NCI-H82 treated with DMSO at 0.1 percent for 48 hours (cell line): ENCODE results near the gene CFAP74.

Source experiments
- DNase-seq: peaks from one replicate; lab custom pipeline; 2025; ENCODE audit not compliant: unreplicated experiment; lab: John Stamatoyannopoulos, UW

CFAP74 gene

DNA sequence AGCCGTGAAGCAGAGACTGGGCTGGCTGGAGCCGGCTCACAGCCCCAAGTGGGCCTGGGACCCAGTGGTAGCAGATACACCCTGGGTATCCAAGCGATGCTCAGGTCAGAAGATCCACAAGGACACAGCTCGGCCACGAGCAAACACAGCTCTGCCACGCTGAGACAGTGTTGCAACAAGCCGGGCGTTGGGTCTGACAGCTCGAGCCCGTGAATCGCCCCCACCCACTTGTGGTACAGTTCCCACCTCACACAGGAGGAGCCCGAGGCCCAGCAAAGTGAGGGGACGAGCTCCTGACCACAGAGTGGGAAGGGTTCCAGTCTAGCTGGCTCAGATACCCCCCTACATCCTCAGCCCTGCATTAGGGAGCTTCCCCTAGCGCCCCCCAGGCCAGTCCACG is 37.7 kb upstream of the CFAP74 start:
- DNase-seq, result no peak

DNA sequence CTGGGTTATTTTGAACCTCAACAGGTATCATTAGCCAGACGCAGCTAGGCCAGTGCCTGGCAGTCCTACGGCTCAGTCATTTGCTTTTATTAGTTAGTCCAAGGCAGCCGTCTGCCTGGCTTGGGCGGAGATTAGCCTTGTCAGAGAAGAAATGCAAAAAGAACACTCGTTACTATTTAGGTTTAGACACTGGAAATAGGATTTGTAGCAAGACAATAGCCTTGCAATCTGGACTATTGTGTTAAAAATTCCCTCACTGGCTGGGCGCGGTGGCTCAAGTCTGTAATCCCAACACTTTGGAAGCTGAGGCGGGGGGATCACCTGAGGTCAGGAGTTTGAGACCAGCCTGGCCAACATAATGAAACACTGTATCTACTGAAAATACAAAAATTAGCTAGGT is 35.7 kb upstream of the CFAP74 start:
- no peak for DNase-seq

DNA sequence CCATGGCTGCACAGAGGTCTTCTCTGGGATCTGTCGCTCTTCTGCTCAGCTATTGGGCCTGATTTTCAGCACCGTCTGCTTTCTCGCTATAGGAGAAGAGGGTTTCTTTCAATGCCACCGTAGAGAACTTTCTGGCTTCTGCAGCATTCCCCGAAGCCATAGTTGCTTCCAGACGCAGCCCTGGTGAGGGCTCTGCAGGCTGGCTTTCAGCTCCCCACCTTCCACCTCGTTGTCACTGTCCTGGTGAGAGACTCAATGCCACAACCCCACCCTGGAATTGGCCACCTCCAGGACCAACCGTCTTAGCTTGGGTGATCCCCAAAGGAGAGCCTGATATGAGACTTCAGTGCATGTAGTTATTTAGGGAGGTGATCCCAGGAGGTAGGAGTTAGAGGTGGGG is 34.6 kb upstream of the CFAP74 start:
- DNase-seq, result no peak

DNA sequence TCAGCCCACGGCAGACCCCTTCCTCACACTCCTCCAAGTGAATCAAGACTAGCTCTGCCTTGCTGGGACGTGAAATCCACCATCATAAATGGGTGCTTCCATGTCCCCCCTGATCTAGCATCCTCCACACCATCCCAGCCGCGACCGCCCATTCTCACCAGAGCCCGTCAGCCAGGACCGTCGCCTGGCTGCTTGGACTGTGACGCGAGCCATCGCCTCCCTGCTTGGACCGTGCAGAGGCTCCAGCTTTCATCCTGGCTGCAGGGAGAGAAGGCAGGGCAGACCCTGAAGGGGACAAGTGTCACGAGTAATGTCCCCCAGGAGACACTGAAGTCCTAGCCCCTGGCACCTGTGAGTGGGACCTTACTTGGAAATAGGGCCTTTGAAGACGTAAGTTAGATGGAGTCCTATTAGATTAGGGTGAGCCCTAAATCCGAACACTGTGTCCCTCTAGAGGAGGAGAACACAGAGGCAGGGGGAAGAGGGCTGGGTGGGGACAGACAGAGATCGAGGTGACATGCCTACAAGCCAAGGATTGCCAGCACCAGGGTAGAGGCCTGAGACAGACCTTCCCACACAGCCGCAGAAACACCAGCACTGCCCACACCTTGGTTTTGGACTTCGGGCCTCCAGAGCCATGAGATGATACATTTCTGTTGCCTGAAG is 33.9 kb upstream of the CFAP74 start:
- no peak for DNase-seq

DNA sequence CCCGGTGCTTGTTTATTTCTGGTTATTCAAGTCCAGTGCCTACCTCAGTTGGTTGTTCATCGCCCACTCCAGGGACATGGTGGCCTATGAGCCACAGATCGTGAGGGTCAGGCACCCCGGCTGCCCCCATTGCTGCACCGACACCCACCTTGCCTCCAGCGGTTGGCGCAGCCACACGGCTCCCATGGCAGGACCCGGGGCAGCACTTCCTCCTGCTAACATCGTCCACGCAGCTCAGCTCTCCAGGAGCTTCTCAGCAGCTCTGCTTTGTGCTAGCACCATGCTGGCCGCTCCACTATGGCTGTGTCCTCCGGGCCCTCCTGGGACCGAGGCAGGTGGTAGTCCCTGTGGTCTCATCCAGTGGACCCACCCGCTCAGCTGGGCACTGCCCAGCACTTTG is 32.7 kb upstream of the CFAP74 start:
- no peak for DNase-seq

DNA sequence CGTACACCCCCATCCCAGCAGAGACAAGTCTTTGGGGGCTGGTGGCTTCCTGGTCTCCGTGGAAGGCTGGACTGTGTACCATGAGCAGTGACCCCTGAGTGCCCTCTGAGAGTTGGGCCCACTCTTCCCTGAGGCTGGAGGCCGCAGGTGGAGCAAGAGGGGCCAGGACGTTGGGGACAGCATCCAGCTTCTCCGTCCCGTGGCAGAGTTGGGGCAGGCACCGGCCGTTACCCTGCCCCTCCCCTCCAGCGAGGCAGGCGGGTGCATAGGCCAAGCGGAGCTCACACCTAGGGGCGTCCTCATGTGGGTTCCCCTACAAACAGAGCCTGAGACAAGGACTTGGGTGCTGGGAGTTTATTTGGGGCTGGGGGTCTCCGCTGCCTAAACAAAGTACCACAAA is 29.6 kb upstream of the CFAP74 start:
- no peak for DNase-seq

DNA sequence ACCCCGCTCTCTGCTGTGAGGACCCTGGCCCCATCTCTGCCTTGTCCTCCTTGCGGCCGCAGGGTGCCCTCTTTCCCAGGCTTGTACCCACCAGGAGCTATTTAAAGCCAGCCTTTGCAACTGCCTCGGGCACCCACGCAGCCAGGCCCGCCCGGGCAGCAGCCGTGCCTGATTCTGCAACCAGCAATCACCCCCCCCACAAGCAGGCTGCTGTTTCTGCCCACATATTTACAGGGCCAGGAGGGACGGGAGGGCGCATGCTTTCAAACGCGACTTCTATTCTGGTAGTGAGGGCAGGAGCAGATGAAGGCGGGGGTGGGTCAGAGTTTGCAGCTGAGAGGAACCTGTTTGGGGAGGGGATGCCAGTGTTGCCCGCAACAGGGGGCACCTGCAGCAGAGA is 29.2 kb upstream of the CFAP74 start:
- no peak for DNase-seq

DNA sequence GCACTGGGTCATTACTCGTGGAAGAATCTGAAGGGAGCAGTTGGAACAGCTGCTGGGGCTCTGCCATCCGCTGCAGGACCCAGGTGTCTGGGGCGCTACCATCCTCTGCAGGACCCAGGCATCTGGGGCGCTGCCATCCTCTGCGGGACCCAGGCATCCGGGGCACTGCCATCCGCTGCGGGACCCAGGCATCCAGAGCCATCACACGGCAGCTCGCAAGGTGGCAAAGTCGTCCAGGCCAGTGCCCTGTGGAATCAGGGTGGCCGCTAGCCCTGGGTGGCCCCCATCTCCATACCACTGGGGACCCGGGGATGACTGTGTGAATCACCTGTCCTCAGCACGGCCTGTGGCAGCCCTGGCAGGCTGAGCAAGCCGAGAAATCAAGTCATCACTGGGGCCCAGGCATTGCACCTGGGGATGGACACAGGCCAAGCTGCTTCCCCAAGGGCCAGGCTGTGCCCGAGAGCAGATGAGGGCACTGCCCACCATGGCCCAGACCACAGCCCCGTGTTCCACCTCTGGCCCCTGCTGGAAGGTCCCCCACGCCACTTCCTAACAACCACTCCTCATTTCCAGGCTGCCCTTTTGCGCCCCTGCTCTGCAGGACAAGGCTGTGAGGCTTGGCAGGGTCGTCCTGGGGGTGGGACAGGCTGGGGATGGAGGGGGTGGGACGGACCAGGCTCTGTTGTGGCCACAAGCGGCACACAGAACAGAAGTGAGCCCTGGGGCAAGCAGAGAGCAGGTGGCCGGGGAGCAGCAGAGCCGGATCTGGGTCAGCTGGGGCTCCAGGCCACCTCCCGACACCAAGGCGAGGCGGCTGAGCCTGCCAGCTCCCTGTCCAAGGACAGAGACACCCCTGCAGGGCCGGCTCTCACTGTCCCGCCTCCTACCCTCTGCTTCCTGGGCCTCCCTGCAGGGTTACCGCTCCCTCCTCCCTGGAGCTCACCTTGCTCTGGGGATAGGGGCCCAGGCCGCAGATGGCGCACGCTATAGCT is 28.3 kb upstream of the CFAP74 start:
- DNase-seq, result no peak

DNA sequence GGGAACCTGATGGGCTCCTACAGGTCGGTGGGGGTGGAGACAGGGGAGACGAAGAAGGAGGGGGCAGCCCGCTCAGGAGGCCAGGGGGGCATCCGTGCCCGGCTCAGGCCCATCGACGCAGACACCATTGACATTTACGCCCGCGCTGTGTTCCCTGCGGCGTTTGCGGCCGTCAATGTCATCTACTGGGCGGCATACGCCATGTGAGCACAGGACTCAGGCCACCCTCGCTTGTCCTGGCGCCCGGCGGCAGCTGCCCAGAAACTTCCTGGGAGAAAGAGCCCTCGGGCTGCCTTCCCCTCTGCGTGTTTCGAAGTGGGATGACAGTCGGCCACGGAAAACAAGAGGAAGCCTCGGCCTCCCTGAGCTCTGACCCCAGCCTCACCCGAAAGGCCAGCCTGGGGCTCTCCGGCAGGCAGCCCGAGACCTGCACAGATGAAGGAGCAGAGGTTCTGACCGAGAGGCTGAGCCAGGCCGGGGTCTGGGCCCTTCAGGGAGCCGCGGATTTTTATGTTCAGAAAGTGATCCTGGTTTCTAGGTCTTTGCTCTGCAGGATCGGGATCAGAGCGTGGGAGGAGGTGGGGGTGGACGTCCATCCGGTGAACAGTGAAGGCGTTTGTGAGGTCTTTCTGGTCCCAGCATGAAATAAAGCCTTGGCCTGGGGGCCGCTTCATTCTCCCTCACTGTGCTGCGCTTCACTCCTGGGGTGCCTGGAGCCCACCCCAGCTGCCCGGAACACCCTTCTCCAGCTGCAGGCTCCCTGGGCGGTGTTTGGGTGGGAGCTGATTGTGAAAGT is 26.7 kb upstream of the CFAP74 start:
- DNase-seq, result no peak

DNA sequence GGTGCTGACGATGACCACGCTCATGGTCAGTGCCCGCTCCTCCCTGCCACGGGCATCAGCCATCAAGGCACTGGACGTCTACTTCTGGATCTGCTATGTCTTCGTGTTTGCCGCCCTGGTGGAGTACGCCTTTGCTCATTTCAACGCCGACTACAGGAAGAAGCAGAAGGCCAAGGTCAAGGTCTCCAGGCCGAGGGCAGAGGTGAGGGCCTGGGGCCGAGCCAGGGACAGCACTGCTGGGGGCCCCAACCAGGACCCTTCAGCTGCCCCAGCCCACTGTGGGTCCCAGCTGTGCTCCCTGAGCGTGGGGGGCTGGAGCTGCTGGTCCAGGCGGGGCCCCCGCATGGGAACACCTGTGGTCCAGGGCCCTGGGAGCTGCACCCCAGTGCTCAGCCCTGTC is 26.0 kb upstream of the CFAP74 start:
- DNase-seq, result no peak

DNA sequence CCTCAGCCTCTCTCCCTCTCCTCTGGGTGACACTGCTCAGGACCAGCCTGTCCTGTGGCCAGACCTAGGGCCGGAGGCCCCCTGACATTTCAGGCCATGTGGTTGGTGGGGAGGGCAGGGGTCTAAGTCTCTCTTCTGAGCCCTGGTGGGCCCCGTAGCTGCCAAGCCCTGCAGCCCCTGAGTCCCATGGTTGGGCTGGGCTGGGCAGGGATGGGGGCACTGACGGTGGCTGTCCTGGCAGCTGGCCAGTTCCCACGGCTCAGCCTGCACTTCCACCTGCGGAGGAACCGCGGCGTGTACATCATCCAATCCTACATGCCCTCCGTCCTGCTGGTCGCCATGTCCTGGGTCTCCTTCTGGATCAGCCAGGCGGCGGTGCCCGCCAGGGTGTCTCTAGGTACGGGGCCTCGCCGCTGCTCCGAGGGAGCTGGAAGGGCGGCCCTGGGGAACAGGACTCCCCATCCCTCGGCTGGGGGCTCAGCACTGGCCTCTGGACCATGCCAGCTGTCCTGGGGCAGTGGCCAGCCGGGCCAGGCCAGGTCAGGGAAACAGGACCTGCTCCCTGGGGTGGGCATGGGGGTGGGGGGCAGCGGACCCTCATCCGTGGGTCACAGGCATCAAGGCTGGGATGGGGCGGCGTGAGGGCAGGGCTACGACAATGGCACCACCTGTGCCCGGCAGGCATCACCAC is 25.4 kb upstream of the CFAP74 start:
- no peak for DNase-seq

DNA sequence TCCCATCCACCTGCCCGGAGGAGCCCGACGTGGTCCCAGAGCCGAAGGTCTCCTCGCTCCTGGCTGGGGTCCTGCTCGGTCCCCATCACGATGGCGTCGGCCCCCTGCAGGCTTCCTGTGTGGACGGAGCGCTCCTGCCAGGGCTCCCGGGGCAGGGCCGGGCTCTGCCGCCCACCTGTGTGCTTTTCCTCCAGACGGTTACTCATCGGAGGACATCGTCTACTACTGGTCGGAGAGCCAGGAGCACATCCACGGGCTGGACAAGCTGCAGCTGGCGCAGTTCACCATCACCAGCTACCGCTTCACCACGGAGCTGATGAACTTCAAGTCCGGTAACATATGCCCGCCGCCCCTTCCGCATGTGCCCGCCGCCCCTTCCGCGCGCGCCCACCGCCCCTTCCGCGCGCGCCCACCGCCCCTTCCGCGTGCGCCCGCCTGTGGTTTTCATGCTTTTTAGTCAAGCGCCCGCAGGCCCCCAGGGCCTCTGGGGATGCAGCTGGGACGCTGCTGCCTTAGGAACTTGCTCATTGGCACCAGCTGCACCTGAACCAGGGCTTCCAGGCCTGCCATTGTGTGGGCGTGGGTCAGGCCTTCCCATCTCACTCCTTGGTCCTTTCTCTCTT is 24.5 kb upstream of the CFAP74 start:
- no peak for DNase-seq

DNA sequence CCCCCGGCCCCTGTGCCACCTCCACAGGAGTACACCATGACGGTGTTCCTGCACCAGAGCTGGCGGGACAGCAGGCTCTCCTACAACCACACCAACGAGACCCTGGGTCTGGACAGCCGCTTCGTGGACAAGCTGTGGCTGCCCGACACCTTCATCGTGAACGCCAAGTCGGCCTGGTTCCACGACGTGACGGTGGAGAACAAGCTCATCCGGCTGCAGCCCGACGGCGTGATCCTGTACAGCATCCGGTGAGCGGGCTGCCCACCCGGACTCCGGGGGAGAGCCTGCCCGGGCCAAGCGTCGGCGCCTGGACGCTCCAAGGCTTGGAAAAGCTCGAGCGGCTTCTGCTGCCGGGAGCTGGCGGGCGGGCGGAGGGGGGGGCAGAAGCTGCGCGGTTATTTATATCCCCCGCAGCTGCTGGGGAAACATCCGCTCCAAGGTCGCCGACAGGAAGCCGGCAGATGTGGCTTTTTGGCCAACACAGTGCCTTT is 21.9 kb upstream of the CFAP74 start:
- no peak for DNase-seq

DNA sequence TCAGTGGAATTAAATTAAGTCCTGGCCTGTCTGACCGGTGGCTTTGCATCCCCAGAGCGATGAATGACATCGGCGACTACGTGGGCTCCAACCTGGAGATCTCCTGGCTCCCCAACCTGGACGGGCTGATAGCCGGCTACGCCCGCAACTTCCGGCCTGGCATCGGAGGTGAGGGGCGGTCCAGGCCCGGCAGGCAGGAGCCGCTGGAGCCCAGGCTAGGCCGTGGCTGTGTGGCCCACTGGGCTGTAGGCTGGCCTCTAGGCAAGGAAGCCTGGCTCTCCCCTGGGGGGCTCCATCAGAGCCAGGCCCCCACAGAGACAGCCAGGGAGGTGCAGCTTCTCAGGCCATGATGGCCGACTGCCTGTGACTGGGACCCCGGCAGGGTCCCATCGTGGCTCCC is 21.3 kb upstream of the CFAP74 start:
- DNase-seq, result no peak

DNA sequence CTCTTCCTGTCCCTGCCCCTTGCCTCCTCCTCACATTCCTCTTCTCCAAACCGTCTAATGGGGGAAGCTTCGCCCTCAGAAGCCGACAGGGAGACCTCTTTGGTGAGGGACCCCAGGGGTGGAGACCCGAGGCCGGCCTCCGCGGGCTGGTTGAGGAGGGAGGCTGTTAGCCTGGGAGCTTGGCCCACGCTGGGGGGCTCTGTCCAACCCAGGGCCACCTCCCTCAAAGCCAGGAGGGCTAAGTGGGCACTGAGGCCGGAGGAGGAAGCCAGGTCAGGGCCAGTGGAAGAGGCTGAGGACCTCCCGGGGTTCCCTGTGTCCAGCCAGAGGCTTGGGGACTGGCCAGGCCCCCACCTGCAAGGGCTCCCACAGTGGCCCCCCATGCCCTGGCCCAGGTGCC is 20.9 kb upstream of the CFAP74 start:
- no peak for DNase-seq

DNA sequence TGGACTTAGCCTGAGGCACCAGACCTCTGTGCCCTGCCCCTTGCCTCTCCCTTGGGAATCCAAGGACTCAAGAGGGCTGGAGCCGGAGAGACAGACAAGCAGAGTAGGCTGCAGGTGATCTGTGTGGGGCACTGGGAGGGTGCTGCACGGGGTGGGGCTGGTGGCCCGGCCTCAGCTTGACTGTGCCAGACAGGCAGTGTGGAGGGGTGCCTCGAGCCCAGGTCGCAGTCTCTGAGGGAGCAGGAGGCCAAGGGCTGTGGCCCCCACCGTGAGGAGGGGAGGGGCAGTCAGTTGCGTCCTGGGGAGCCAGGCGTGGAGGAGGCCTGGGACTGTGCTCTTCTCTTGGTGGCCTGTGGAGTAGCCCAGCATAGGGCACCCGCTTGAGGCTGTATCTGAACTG is 19.6 kb upstream of the CFAP74 start:
- DNase-seq, result no peak

DNA sequence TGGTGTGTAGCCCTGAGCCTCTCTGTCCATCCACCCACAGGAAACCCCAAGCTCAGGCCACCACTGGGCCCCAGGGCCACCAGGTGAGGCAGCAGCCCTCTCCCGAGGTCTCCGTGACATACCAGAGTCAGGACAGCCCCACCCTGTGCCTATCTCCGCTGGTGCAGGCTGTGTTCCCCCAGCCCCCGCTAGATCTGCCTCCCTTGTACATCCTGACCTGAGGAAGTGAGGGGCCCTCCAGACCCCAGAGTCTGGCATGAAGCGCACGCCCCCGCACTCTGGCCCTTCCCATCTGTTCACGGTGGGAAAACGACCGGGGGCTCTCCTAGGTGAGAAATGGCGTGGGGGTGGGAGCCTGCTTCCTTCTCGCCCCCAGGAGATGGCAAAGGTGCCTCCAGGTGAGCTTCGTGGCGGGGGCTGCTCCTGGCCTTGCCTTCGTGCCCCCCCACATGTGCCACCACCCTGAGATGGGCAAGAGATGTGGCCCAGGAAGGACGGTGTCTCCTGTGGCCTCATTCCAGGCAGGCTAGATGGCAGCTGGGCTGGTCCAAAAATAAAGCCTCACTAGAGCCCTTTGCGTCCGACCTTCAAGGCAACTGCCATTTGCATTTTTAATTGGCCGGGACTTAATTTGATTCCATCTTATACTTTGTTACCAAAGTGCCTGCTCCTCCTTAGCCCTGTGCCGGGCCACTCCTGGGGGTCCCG is 18.6 kb upstream of the CFAP74 start:
- DNase-seq, result no peak

DNA sequence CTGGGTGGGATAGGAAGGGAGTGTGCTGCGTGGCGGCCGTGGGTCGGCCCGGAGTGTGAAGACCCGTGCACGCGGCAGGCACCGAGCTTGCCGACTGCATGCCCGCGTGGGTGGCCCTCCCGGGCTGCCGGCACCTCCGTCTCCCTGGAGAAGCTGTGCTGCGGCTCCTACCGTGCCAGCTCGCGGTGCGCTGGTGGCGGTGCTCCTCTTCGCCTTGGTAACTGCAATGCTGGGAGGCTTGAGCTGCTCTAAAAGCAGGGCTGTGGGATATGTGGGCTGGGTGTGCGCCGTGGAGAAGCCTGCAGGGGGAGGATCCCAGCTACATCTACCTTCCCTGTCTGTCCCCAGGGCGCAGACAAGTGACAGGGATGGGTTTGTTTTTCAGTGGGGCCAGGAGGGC is 18.0 kb upstream of the CFAP74 start:
- no peak for DNase-seq

DNA sequence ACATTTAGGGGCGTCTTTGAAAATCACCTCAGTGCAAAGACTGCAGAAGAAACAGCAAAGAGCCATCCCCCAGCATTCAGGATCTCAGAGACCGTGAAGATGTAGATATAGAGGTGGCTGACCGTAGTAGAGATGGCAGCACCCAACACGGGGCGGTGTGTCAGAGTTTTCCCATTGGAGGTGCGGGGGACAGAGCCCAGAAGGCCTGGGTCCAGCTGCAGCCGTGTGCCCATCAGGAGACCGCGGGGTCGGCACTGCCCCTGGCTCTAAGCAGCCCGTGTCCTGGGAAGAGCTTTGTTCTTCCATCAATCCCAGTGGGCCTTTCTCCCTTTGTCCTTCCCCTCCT is 16.7 kb upstream of the CFAP74 start:
- no peak for DNase-seq
